ENCODE results near the gene ARFIP1.
"Not testable (repeated sequence)": the region's sequence is repeated elsewhere in the genome, so short reads cannot be mapped to it uniquely, and the experiment has no call there.

ARFIP1 gene

GRCh38 chr4:152735906-152736305 is 43.8 kb upstream of the ARFIP1 start:
- no peak for TF ChIP-seq CTCF (IDR thresholded peaks at IDR 0.05; ENCODE audit: insufficient read depth, low read length, missing control alignments)
- no peak for DNase-seq (ENCODE audit: low read depth, low spot score)
- ChIA-PET POLR2A (no interaction called here), CTCF (interaction anchor here (0.6 to 5.6 kb wide), 23 partner anchors 9 to 391 kb away, joined by 3 to 48 read pairs (median 5); no protein-coding TSS in a partner anchor)
- H3K4me3 ChIP-seq (ENCODE audit: low read depth, low read length) = no peak overlapping the region

GRCh38 chr4:152738827-152739226 is 40.9 kb upstream of the ARFIP1 start:
- H3K4me3 ChIP-seq (ENCODE audit: low read depth, low read length) = no peak overlapping the region
- no peak for TF ChIP-seq CTCF (IDR thresholded peaks at IDR 0.05; ENCODE audit: insufficient read depth, low read length, missing control alignments)
- CTCF ChIA-PET = interaction anchor here (0.7 to 1.5 kb wide), 8 partner anchors 8 to 284 kb away, joined by 3 to 7 read pairs (median 4); no protein-coding TSS in a partner anchor
- POLR2A ChIA-PET = no interaction called here
- DNase-seq (ENCODE audit: low read depth, low spot score) = no peak

GRCh38 chr4:152747444-152747843 is 32.3 kb upstream of the ARFIP1 start:
- no peak for TF ChIP-seq CTCF (IDR thresholded peaks at IDR 0.05; ENCODE audit: insufficient read depth, low read length, missing control alignments)
- no peak overlapping the region for H3K4me3 ChIP-seq (ENCODE audit: low read depth, low read length)
- DNase-seq (ENCODE audit: low read depth, low spot score) = no peak
- POLR2A ChIA-PET = no interaction called here
- CTCF ChIA-PET = no interaction called here

DNA sequence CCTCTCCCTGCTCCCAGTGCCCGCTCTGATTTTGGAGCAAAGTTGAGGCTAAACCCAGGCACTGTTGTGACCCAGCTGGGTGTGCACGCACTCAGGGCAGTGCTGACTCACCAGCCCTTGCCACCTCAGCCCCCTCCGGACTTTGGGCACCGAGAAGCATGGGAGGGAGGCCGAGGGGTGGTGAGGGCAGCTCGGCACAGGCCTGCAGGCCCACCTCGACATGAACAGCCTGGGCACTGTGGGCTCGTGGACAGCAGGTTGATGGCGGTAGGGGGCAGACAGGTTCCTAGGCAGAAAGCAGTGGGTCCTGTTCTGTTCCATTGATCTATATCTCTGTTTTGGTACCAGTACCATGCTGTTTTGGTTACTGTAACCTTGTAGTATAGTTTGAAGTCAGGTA is 31.1 kb upstream of the ARFIP1 start:
- no peak for TF ChIP-seq CTCF (IDR thresholded peaks at IDR 0.05; ENCODE audit: insufficient read depth, low read length, missing control alignments)
- ChIA-PET CTCF (no interaction called here), POLR2A (no interaction called here)
- no peak overlapping the region for H3K4me3 ChIP-seq (ENCODE audit: low read depth, low read length)
- no peak for DNase-seq (ENCODE audit: low read depth, low spot score)

DNA sequence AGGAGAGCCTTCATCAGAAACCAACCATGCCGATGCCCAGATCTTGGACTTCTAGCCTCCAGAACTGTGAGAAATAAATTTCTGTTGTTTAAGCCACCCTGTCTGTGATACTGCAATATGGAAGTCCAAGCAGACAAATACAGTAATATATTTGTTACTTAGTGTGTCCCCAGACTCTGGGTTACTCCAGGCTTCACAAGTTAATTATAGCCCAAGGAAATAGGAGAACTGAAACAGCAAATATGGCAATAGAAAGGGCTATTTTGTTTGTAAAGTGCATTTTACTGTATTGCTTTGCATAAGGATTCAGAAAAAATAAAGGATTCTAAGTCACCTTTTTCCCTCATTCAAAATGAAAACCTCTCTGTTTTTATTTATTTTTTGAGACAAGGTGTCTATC is 16.0 kb upstream of the ARFIP1 start:
- POLR2A ChIA-PET = no interaction called here
- no peak for TF ChIP-seq CTCF (IDR thresholded peaks at IDR 0.05; ENCODE audit: insufficient read depth, low read length, missing control alignments)
- CTCF ChIA-PET = no interaction called here
- H3K4me3 ChIP-seq (ENCODE audit: low read depth, low read length) = no peak overlapping the region
- DNase-seq (ENCODE audit: low read depth, low spot score) = no peak

DNA sequence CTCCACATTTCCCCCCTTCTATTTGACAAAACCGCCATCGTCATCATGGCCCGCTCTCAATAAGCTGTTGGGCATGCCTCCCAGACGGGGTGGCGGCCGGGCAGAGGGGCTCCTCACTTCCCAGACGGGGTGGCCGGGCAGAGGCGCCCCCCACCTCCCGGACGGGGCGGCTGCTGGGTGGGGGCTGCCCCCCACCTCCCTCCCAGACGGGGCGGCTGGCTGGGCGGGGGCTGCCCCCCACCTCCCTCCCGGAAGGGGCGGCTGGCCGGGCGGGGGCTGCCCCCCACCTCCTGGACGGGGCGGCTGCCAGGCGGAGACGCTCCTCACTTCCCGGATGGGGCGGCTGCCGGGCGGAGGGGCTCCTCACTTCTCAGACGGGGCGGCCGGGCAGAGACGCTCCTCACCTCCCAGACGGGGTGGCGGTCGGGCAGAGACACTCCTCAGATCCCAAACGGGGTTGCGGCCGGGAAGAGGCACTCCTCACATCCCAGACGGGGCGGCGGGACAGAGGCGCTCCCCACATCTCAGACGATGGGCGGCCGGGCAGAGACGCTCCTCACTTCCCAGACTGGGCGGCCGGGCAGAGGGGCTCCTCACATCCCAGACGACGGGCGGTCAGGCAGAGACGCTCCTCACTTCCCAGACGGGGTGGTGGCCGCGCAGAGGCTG is 14.6 kb upstream of the ARFIP1 start:
- CTCF ChIA-PET; POLR2A ChIA-PET; DNase-seq (ENCODE audit: low read depth, low spot score): not testable (repeated sequence)

More for the DNA sequence above, 14.6 kb upstream of the ARFIP1 start:
- not testable (repeated sequence) for H3K4me3 ChIP-seq (ENCODE audit: low read depth, low read length)
